COLO668 (cell line): Measurements from ENCODE around the gene POLR1H.
A peak's percentile ranks its signal among the peaks of the same experiment; 100 is the strongest.
"Not testable (repeated sequence)": the region's sequence is repeated elsewhere in the genome, so short reads cannot be mapped to it uniquely, and the experiment has no call there.

ENCODE experiments used
- DNase-seq: peaks from one replicate; lab custom pipeline; 2025; ENCODE audit not compliant: unreplicated experiment; lab: John Stamatoyannopoulos, UW

POLR1H gene

GRCh38 chr6:30061092-30061857, at the start of gene POLR1H:
TSS of gene POLR1H (plus strand) at chr6:30061265. CDS start at chr6:30061525, 260 bp downstream.
- peak; percentile 90 for DNase-seq

GRCh38 chr6:30013291-30013922, 47.7 kb upstream of the POLR1H start:
- no peak for DNase-seq

GRCh38 chr6:30019819-30020218, 41.2 kb upstream of the POLR1H start:
- DNase-seq = no peak

- no peak for DNase-seq
These were observed 40.4 kb upstream of the POLR1H start for GRCh38 chr6:30020626-30021025.

- no peak for DNase-seq
These were observed 38.9 kb upstream of the POLR1H start for GRCh38 chr6:30022189-30022588.

GRCh38 chr6:30022712-30023111, 38.4 kb upstream of the POLR1H start:
- not testable (repeated sequence) for DNase-seq

GRCh38 chr6:30025186-30025585, 35.9 kb upstream of the POLR1H start:
- DNase-seq = no peak

GRCh38 chr6:30029588-30029987, 31.5 kb upstream of the POLR1H start:
- DNase-seq = no peak

- DNase-seq = no peak
These were observed 29.7 kb upstream of the POLR1H start for GRCh38 chr6:30031381-30031780.

- DNase-seq = not testable (repeated sequence)
These were observed 27.6 kb upstream of the POLR1H start for GRCh38 chr6:30033440-30033839.

GRCh38 chr6:30035784-30036183, 25.3 kb upstream of the POLR1H start:
- DNase-seq = no peak

- no peak for DNase-seq
These were observed 23.8 kb upstream of the POLR1H start for GRCh38 chr6:30037182-30037788.

GRCh38 chr6:30041221-30041620, 19.8 kb upstream of the POLR1H start:
- no peak for DNase-seq

GRCh38 chr6:30041821-30042220, 19.2 kb upstream of the POLR1H start:
- DNase-seq = no peak

GRCh38 chr6:30042476-30042875, 18.6 kb upstream of the POLR1H start:
- DNase-seq = no peak

- DNase-seq = no peak
These were observed 18.2 kb upstream of the POLR1H start for GRCh38 chr6:30042914-30043313.

- DNase-seq = no peak
These were observed 17.3 kb upstream of the POLR1H start for GRCh38 chr6:30043744-30044143.

- no peak for DNase-seq
These were observed 16.4 kb upstream of the POLR1H start for GRCh38 chr6:30044630-30045029.

- no peak for DNase-seq
These were observed 13.8 kb upstream of the POLR1H start for GRCh38 chr6:30047220-30047619.

GRCh38 chr6:30053682-30054081, 7.4 kb upstream of the POLR1H start:
- no peak for DNase-seq

- no peak for DNase-seq
These were observed 5.6 kb upstream of the POLR1H start for GRCh38 chr6:30055513-30055912.

GRCh38 chr6:30060606-30061091, 416 bp upstream of the POLR1H start:
- peak; percentile 16 for DNase-seq
